Peyer's patch (tissue), 4 donors: ENCODE results near the gene LCN2.

Experiments
- CTCF ChIP-seq, 6 experiments: fragments of 450-650 bp in 4 of 6; fragments of 200-600 bp in 2 of 6; sonication (generic) in 1 of 6; IDR thresholded peaks; one replicate each; pipeline ENCODE4 v1.5.1; 2017 to 2019; ENCODE audit warnings: antibody characterized with exemption in 6 of 6, mild to moderate bottlenecking in 3 of 6, moderate library complexity in 1 of 6
- POLR2A ChIP-seq, 2 donors: fragments of 450-650 bp; IDR thresholded peaks; one replicate each; pipeline ENCODE4 v1.5.1; 2017; ENCODE audit warnings: antibody characterized with exemption in 2 of 2, mild to moderate bottlenecking in 2 of 2, moderate library complexity in 2 of 2

DNA sequence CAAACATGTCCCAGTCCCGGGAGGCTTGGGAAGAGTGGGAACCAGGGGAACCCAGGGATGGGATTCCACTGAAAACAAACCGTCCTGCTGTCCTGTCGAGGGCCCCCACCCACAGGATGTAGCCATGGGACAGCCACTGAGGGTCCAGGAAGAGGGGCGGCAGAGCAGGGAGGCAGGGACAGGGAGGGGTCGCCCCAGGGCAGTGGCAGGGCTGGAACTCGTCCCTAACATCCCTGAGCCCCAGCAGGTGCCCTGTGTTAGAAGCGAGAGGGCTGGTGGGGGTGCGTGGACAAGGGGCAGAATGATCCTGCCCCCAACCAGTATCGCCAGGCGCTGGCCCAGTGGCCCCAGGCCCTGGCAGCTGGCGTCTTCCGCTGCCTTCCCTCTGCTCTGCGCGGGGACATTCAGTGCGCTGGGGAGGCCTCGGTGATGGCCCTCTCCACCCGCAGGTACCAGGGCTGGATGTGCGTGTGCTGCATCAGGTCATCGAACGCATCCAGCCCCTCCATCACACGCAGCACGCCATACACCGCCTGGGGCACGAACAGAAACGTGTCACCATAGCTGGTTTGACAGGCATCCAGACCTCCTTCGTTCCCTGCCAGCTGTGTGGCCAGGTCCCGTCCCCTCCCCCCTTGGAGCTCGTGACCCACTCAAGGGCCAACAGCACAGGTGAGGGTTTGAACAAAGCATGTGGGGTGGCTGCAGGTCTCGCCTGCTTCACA lies 28.4 kb upstream of the LCN2 start:
- TF ChIP-seq POLR2A (IDR thresholded peaks at IDR 0.05): no peak
- no peak for TF ChIP-seq CTCF (IDR thresholded peaks at IDR 0.05)
